ENCODE results near the gene UBAP1L. TPM values are rescaled to one million over a fixed set of nuclear protein-coding genes. Genes with fewer than 3 reads are reported as not detected.
"Not testable (repeated sequence)": the region's sequence is repeated elsewhere in the genome, so short reads cannot be mapped to it uniquely, and the experiment has no call there.

UBAP1L gene
- total RNA-seq, 3 donors from 2014 or later = 5.2 to 6.1 (median 5.9) TPM

- Mint-ChIP-seq H3K4me1 (ENCODE audit: low read depth) (peaks cover 15% of the 10 kb centered on the region), H3K4me3 (no peak overlapping the region), H3K36me3 (ENCODE audit: insufficient read depth) (no peaks in the 10 kb centered on the region), H3K9me3 (no peaks in the 10 kb centered on the region), H3K27me3 (ENCODE audit: low read depth) (peaks cover 9% of the 10 kb centered on the region)
- DNase-seq (no peak), ATAC-seq (no peak)
Observed at GRCh38 chr15:65083262-65083701, 31.7 kb downstream of the UBAP1L start.

- Mint-ChIP-seq H3K4me3 (no peak overlapping the region), H3K36me3 (ENCODE audit: insufficient read depth) (no peaks in the 10 kb centered on the region), H3K9me3 (no peaks in the 10 kb centered on the region), H3K4me1 (ENCODE audit: low read depth) (peaks cover 18% of the 10 kb centered on the region), H3K27me3 (ENCODE audit: low read depth) (peaks cover 16% of the 10 kb centered on the region)
- ATAC-seq (peak; percentile 38 to 45), DNase-seq (no peak)
Observed at GRCh38 chr15:65082303-65082953, 32.6 kb downstream of the UBAP1L start.

GRCh38 chr15:65081758-65082157, 33.2 kb downstream of the UBAP1L start:
- Mint-ChIP-seq H3K4me3 (no peak overlapping the region), H3K4me1 (ENCODE audit: low read depth) (peaks cover 18% of the 10 kb centered on the region), H3K27me3 (ENCODE audit: low read depth) (peaks cover 16% of the 10 kb centered on the region), H3K36me3 (ENCODE audit: insufficient read depth) (no peaks in the 10 kb centered on the region), H3K9me3 (no peaks in the 10 kb centered on the region)
- DNase-seq (no peak), ATAC-seq (peak; percentile 62 to 71)

- ATAC-seq (no peak), DNase-seq (no peak)
- no peak overlapping the region for H3K4me3 Mint-ChIP-seq
- peaks cover 19% of the 10 kb centered on the region for H3K27me3 Mint-ChIP-seq (ENCODE audit: low read depth)
- H3K9me3 Mint-ChIP-seq = no peaks in the 10 kb centered on the region
- peaks cover 18% of the 10 kb centered on the region for H3K4me1 Mint-ChIP-seq (ENCODE audit: low read depth)
- no peaks in the 10 kb centered on the region for H3K36me3 Mint-ChIP-seq (ENCODE audit: insufficient read depth)
Observed at GRCh38 chr15:65081270-65081669, 33.7 kb downstream of the UBAP1L start.

- H3K4me3 Mint-ChIP-seq = no peak overlapping the region
- H3K27me3 Mint-ChIP-seq (ENCODE audit: low read depth) = peaks cover 23% of the 10 kb centered on the region
- no peaks in the 10 kb centered on the region for H3K36me3 Mint-ChIP-seq (ENCODE audit: insufficient read depth)
- ATAC-seq = no peak
- no peaks in the 10 kb centered on the region for H3K9me3 Mint-ChIP-seq
- peaks cover 18% of the 10 kb centered on the region for H3K4me1 Mint-ChIP-seq (ENCODE audit: low read depth)
- DNase-seq = no peak
Observed at GRCh38 chr15:65079580-65079979, 35.4 kb downstream of the UBAP1L start.

GRCh38 chr15:65077981-65078352, 37.0 kb downstream of the UBAP1L start:
- no peaks in the 10 kb centered on the region for H3K36me3 Mint-ChIP-seq (ENCODE audit: insufficient read depth)
- H3K4me3 Mint-ChIP-seq = no peak overlapping the region
- DNase-seq = peak; percentile 46
- H3K27me3 Mint-ChIP-seq (ENCODE audit: low read depth) = peaks cover 23% of the 10 kb centered on the region
- peak; percentile 65 to 71 for ATAC-seq
- H3K9me3 Mint-ChIP-seq = no peaks in the 10 kb centered on the region
- peaks cover 18% of the 10 kb centered on the region for H3K4me1 Mint-ChIP-seq (ENCODE audit: low read depth)

- H3K4me3 Mint-ChIP-seq = no peak overlapping the region
- DNase-seq (no peak), ATAC-seq (no peak)
- no peaks in the 10 kb centered on the region for H3K36me3 Mint-ChIP-seq (ENCODE audit: insufficient read depth)
- peaks cover 12% of the 10 kb centered on the region for H3K4me1 Mint-ChIP-seq (ENCODE audit: low read depth)
- H3K9me3 Mint-ChIP-seq = no peaks in the 10 kb centered on the region
- H3K27me3 Mint-ChIP-seq (ENCODE audit: low read depth) = peaks cover 23% of the 10 kb centered on the region
Observed at GRCh38 chr15:65077291-65077980, 37.6 kb downstream of the UBAP1L start.

- Mint-ChIP-seq H3K9me3 (no peaks in the 10 kb centered on the region), H3K4me3 (no peak within 1 kb of the TSS), H3K36me3 (ENCODE audit: insufficient read depth) (no peaks in the 10 kb centered on the region), H3K27me3 (ENCODE audit: low read depth) (peaks cover 23% of the 10 kb centered on the region), H3K4me1 (ENCODE audit: low read depth) (peaks cover 5% of the 10 kb centered on the region)
- no peak for DNase-seq
- no peak for ATAC-seq
Observed at GRCh38 chr15:65076486-65077290, 38.3 kb downstream of the UBAP1L start, which contains the start of gene KBTBD13. Gene KBTBD13 (plus strand): TSS chr15:65076746. CDS start chr15:65076816, 70 bp downstream.

- not testable (repeated sequence) for H3K4me3 Mint-ChIP-seq; DNase-seq; ATAC-seq; H3K36me3 Mint-ChIP-seq (ENCODE audit: insufficient read depth); H3K9me3 Mint-ChIP-seq; H3K4me1 Mint-ChIP-seq (ENCODE audit: low read depth)
- H3K27me3 Mint-ChIP-seq (ENCODE audit: low read depth) = peaks cover 23% of the 10 kb centered on the region
Observed at GRCh38 chr15:65075607-65076395, 39.2 kb downstream of the UBAP1L start.

- peaks cover 23% of the 10 kb centered on the region for H3K27me3 Mint-ChIP-seq (ENCODE audit: low read depth)
- DNase-seq; H3K4me3 Mint-ChIP-seq; H3K9me3 Mint-ChIP-seq; H3K36me3 Mint-ChIP-seq (ENCODE audit: insufficient read depth); H3K4me1 Mint-ChIP-seq (ENCODE audit: low read depth); ATAC-seq: not testable (repeated sequence)
Observed at GRCh38 chr15:65074946-65075345, 40.1 kb downstream of the UBAP1L start.

GRCh38 chr15:65072617-65073016, 42.4 kb downstream of the UBAP1L start:
- H3K27me3 Mint-ChIP-seq (ENCODE audit: low read depth) = peaks cover 18% of the 10 kb centered on the region
- no peak overlapping the region for H3K4me3 Mint-ChIP-seq
- peaks cover 4% of the 10 kb centered on the region for H3K4me1 Mint-ChIP-seq (ENCODE audit: low read depth)
- no peaks in the 10 kb centered on the region for H3K9me3 Mint-ChIP-seq
- no peak for DNase-seq
- H3K36me3 Mint-ChIP-seq (ENCODE audit: insufficient read depth) = no peaks in the 10 kb centered on the region
- ATAC-seq = no peak

GRCh38 chr15:65072027-65072426, 43.0 kb downstream of the UBAP1L start:
- ATAC-seq = no peak
- no peaks in the 10 kb centered on the region for H3K9me3 Mint-ChIP-seq
- H3K4me1 Mint-ChIP-seq (ENCODE audit: low read depth) = peaks cover 8% of the 10 kb centered on the region
- peaks cover 21% of the 10 kb centered on the region for H3K27me3 Mint-ChIP-seq (ENCODE audit: low read depth)
- DNase-seq = no peak
- no peaks in the 10 kb centered on the region for H3K36me3 Mint-ChIP-seq (ENCODE audit: insufficient read depth)
- H3K4me3 Mint-ChIP-seq = no peak overlapping the region

- H3K4me3 Mint-ChIP-seq = no peak overlapping the region
- ATAC-seq (no peak), DNase-seq (no peak)
- H3K9me3 Mint-ChIP-seq = no peaks in the 10 kb centered on the region
- peaks cover 8% of the 10 kb centered on the region for H3K4me1 Mint-ChIP-seq (ENCODE audit: low read depth)
- H3K36me3 Mint-ChIP-seq (ENCODE audit: insufficient read depth) = no peaks in the 10 kb centered on the region
- H3K27me3 Mint-ChIP-seq (ENCODE audit: low read depth) = peaks cover 25% of the 10 kb centered on the region
Observed at GRCh38 chr15:65071381-65071811, 43.6 kb downstream of the UBAP1L start.
